Right ventricle myocardium inferior (tissue), 1 donor: ENCODE results near the gene TGFBR3L. TPM values are rescaled to one million over a fixed set of nuclear protein-coding genes. Genes with fewer than 3 reads are reported as not detected.
"Not testable (repeated sequence)": the region's sequence is repeated elsewhere in the genome, so short reads cannot be mapped to it uniquely, and the experiment has no call there.

Experiments
- ATAC-seq: fragments of 200-7000 bp; cut with Tn5 transposase; one replicate; pipeline ENCODE4 v1.9.1; 2020; ENCODE audit warnings: mild to moderate bottlenecking, moderate library complexity
- DNase-seq: peaks from one replicate; pipeline ENCODE4 v3.0.0; 2021; ENCODE audit errors: missing footprints
- intact Hi-C: fragments of 100-400 bp; cut with DNase I; formaldehyde crosslinking; loops from one replicate; pipeline ENCODE4 v1.11.0; 2022
- total RNA-seq: library from RNA; stranded (reverse); fragmentation: NEBNext Ultra II Directional; extraction: Animal tissue kit (Norgen Biotek cat#: 25700); gene quantifications from one replicate; pipeline ENCODE4 v1.2.1, GENCODE V29; 2021
- donor health status: DM: no; HTN: yes; CAD: no; lungs with severe emphysema.

The TGFBR3L gene
- total RNA-seq, 1 donor from 2014 or later, result 7.2 TPM

DNA sequence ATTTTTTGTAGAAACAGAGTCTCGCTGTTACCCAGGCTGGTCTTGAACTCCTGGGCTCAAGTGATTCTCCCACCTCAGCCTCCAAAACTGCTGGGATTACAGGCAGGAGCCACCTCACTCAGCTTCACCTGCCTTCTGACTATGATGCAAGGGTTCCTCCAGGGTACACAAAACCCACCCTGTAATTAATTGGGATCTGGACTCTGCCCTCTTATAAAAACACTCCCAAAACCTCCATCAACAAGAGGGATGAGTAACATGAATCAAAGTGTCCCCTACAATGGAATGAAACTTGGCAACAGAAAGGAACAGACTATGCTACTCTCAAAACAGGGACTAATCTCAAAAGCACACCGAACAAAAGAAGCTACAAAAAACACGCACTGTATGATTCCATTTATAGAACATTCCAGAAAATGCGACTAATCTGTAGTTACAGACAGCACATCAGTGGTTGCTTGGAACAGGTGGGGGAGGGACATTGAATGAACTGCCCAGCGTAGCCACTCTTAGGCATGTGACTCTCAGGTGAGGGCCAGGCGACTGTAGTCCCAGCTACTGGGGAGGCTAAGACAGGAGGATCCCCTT is 37.3 kb upstream of the TGFBR3L start:
- DNase-seq (no peak), ATAC-seq (no peak)
- intact Hi-C loops, result no loop called here

DNA sequence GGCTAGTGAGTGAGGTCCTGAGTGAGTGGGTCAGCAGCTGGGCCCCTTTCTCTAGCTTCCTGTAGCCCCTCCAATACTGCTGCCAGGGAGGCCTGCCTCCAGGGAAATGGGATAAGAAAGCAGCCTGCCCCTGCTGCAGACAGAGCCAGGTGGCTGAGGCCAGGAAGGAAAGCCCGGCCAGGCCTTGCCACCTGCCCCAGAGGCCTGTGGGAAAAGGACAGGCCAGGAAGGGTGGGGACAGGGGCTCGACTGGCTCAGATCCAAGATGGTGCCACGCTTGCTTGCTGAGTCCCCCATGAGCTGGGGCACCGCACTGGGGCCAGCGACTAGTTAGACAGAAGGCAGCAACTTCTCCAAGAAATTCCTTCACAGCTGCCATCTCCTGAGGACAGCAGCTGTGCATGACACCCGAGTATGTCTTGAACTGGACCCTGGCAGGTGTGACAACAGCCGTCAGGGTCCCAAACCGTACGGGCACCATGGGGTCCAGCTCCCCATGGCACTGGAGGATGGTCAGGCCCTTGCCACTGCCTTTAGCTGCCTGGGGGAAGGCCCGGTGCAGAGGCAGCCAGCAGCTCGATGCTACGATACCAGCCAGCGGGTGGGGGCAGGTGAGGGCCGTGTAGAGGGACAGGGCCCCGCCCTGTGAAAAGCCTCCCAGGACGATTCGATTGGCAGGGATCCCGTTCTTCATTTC is 35.4 kb upstream of the TGFBR3L start:
- DNase-seq (peak; percentile 32), ATAC-seq (no peak)
- intact Hi-C loops, result no loop called here

DNA sequence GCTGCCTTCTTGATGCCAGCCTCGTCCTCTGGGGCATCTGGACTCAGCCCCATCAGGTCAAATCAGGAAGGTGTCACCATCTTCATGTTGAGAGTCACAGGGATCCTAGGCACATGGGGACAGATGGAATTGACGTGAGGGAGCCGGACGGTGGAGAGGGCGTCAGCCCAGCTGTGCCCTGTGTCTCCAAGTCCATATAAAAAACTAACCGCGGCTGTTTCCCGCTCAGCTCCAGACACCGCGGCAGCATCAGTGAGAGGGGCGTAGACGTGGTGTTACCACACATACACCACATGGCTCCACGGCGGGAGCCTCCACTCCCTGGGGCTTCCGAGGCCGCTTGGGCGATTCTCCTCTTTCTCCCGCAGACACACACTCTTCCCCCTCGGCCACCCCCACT is 34.8 kb upstream of the TGFBR3L start:
- DNase-seq (peak; percentile 64), ATAC-seq (no peak)
- intact Hi-C loops, result no loop called here

DNA sequence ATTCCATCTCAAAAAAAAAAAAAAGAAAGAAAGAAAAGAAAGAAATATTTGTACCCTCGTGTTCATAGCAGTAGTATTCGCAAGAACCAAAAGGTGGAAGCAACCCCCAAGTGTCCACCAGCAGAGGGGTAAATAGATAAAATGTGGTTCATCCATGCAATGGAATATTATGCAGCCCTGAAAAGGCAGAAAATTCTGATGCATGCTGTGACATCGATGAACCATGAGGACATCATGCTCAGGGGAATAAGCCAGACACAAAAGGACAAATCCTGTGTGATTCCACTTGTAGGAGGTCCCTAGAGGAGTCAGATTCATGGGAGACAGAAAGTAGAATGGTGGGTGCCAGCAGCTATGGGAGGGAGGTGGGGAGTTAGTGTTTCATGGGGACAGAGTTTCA is 32.7 kb upstream of the TGFBR3L start:
- intact Hi-C loops, result no loop called here
- no peak for DNase-seq
- no peak for ATAC-seq

DNA sequence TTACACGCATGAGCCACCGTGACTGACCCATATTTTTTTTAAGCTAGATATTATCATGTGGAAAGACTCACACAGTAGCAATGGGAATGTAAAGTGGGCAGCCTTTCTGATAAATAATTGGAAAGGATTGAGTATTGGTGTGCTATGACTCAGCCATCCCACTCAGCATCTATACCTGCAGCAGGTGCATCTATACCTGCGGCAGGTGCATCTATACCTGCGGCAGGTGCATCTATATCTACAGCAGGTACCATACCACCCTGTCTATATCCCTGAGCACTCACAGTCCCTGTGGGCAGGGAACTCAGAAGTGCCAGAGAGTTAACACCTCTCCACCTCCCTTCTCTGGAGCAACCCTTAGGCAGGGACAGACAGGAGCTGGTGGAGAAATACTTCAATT is 31.5 kb upstream of the TGFBR3L start:
- intact Hi-C loops, result no loop called here
- DNase-seq (peak; percentile 4), ATAC-seq (no peak)

DNA sequence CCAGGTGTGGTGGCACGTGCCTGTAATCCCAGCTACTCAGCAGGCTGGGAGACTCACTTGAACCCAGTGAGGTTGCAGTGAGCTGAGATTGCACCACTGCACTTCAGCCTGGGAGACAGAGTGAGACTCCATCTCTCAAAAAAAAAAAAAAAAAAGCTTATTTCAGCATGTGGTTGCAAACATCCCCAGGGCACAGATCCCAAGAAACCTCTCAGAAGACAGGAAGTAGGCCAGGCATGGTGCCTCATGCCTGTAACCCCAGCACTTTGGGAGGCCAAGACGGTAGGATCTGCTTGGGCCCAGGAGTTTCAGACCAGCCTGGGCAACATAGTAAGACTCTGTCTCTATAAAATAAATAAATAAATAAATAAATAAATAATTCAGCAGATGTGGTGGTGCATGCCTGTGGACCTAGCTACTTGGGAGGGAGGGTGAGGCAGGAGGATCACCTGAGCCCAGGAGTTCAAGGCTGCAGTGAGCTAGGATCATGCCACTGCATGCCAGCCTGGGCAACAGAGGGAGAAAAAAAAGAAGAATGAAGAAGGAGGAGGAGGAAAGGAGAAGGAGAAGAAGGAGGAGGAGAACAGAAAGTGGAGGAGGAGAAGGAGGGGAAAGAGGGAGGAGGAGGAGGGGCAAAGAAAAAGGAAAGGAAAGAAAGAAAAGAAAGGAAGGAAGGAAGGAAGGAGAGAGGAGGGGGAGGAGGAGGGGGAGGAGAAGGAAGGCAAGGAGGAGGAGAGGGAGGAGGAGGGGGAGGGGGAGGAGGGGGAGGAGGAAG is 30.6 kb upstream of the TGFBR3L start:
- DNase-seq (no peak), ATAC-seq (no peak)
- intact Hi-C loops, result no loop called here

DNA sequence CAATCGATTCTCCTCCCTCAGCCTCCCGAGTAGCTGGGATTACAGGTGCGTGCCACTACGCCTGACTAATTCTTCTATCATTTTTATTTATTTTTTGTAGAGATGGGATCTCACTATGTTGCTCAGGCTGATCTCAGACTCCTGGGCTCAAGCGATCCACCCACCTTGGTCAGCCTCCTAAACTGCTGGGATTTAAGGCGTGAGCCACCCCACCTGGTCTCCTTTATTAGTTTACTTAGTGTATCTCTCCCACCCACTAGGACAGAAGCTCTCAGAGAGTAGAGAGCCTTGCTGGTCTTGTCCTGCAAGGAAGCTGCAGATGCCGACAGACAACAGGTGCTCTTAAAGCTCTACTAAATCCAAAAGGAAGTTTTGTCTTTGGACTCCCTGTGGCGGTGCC is 28.8 kb upstream of the TGFBR3L start:
- no peak for ATAC-seq
- DNase-seq, result no peak
- intact Hi-C loops, result no loop called here

DNA sequence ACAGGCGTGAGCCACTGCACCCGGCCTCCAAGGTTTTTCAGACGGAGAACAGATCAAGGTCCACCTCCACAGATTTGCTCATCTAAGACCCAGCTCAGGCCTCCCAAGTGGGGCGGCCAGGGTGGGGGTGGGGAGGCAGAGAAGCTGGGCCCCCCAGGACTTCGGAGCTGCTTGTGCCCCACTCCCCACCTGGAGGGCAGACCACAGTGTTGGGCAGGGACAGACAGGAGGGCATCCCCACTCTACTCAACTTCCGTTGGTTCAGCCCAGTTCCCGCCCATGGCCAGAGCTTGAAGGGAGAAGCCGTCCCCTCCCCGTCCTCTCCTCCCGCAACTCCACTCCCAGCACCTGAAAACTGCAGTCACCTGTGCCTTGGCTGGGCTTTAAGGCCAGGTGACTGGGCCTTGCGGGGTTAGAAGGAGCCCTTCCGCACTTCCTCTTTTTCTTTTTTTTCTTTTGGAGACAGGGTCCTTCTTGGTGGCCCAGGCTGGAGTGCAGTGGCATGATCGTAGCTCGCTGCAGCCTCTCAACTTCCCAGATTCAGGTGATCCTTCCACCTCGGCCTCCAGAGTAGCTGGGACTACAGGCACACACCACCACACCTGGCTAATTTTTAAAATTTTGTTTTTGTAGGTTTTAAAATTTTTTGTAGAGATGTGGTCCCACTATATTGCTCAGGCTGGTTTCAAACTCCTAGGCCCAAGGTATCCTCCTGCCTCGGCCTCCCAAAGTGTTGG is 27.1 kb upstream of the TGFBR3L start:
- DNase-seq, result peak; percentile 43
- ATAC-seq, result no peak
- intact Hi-C loops, result no loop called here

DNA sequence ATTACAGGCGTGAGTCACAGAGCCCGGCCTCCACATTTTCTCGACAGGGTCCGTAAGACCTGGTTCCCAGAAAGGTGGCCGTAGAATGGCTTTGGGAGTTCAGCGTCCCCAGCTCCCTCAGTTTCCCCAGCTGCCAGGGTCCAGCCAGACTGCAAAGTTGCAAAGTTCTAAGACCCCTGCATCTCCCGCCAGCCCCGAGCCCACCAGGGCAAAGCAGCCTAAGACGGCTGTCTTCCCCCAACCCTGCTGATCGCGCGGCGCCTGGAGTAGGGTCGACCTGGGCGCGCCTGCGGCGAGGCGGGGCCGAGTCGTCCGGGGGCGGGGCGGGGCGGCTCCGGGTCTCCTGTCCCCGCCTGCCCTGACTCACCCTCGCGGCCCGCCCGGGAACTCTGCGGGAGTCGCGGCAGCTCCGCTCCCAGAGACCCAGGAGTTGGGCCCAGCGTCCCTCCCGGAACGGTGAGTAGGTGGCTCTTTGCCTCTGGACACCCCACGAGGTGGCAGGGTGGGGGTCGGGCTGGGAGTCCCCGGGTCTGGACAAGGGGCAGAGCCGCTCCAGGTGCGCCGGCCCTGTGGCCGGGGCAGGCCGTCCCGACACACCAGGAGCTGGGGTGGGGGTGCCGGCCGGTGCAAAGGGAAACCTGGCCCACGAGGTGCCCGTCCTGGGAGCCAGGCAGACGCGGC is 26.3 kb upstream of the TGFBR3L start, which contains the start of gene LRRC8E:
TSS of gene LRRC8E (plus strand) at position 366 of the 681 bp plus-strand sequence. CDS start 7,094 bp downstream, outside the sequence.
- ATAC-seq, result peak; percentile 82
- DNase-seq, result peak; percentile 71

DNA sequence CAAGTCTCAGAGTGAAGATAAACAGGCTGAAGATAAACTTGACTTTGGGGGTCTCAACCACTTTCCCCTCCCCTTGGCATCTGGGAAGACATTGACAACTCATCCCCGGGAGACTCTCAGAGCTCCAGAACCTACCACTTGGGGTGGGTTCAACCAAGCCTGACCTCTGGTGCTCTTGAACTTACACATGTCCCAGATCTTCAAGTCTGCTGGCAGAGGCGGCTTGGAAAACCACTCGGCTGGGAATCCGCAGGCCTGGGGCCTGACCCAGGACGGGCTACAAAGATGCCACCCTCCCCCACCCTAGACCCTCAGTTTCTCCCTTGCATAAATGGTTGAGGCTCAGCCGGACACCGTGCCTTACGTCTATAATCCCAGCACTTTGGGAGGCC is 25.8 kb upstream of the TGFBR3L start:
- ATAC-seq (no peak), DNase-seq (peak; percentile 54)
- intact Hi-C loops, result no loop called here

More for the DNA sequence above, 26.3 kb upstream of the TGFBR3L start, which contains the start of gene LRRC8E:
- intact Hi-C loops, result no loop called here

DNA sequence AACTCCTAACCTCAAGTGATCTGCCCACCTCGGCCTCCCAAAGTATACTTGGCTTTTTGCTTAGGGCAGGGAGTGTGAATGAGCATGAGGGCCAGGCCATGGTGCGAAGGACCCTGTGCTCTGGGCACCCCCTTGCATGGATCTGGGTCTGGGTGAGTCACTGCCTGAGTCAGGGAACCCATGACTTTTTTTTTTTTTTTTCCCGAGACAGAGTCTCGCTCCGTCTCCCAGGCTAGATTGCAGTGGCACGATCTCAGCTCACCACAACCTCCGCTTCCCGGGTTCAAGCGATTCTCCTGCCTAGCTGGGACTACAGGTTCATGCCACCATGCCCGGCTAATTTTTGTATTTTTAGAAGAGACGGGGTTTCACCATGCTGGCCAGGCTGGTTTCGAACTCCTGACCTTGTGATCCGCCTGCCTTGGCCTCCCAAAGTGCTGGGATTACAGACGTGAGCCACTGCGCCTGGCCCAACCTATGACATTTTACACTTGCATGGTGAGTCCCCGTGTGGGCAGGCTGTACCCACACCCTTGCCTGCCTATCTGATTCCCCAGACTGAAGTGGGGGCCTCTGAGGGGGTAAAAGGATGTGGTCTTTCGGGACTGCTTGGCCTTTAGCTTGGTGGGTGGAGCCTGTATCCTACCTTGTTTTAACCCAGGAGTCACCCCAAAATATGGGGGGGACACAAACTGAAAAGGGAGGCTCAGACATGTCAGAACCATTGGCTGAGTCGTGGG is 21.1 kb upstream of the TGFBR3L start:
- peak; percentile 22 for DNase-seq
- intact Hi-C loops, ATAC-seq: not testable (repeated sequence)

DNA sequence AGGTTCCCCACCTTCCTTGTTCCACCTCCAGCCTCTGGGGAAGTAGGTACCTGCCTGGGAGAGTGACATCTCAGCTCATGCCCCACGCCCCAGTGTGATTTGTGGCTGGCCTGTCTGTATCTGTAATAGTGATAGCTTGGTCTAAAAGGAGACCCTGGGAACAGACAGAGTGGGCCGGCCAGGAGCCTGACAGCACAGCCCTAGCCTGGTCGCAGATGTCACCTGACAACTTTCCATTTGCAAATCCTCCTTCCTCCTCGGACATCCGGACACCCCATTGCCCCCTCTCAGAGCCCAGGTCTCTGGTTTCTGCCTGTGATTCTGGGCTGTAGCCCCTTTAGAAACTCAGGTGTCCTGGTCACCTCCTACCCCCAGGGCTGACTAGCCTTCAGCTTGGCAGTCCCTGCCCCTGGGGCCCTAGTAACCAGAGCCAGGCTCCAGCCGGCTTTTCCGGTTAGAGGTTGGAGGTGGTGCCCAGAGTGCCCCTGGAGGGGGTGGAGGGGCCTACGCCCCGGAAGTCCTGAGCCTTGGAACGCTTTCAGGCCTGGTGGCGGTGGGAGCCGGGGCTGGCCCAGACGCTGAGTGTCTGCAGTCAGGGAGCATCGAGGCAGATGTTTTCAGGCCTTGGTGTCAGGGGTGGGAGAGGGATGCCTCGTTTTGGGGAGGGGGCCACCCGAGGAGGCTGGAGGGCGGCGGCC is 19.9 kb upstream of the TGFBR3L start:
- ATAC-seq (no peak), DNase-seq (peak; percentile 37)
- intact Hi-C loops, result no loop called here

DNA sequence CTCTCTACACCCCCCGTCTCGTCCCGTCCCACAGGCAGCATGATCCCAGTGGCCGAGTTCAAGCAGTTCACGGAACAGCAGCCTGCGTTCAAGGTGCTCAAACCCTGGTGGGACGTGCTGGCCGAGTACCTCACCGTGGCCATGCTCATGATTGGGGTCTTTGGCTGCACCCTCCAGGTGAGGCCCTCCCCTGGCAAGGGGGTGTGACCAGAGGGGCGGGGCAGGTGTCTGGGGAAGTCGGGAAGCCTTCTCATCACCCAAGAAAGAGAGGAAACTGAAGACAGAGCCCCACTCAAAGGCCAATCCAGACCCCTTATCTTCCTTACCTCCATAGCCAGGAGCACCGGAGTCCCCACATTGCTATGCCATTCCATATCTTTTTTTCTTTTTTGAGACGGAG is 19.1 kb upstream of the TGFBR3L start:
- intact Hi-C loops, result no loop called here
- ATAC-seq, result no peak
- DNase-seq, result peak; percentile 27

DNA sequence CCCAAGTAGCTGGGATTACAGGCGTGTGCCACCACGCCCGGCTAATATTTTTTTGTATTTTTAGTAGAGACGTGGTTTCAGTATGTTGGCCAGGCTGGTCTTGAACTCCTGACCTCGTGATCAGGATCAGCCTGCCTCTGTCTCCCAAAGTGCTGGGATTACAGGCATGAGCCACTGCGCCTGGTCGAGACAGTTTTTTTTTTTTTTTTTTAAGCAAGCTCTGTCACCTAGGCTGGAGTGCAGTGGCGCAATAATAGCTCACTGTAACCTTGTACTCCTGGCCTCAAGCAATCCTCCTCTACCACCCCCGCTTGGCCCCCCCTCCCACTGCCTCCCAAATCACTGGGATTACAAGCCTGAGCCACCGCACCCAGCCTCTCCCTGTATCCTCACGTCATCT is 17.3 kb upstream of the TGFBR3L start:
- intact Hi-C loops, result no loop called here
- peak; percentile 18 for DNase-seq
- ATAC-seq, result no peak

DNA sequence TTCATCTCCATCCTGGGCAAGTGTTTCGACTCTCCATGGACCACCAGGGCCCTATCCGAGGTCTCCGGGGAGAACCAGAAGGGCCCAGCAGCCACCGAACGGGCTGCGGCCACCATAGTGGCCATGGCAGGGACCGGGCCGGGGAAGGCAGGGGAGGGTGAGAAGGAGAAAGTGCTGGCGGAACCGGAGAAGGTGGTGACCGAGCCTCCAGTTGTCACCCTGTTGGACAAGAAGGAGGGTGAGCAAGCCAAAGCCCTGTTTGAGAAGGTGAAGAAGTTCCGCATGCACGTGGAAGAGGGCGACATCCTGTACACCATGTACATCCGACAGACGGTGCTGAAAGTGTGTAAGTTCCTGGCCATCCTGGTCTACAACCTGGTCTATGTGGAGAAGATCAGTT is 15.7 kb upstream of the TGFBR3L start:
- DNase-seq (peak; percentile 47), ATAC-seq (no peak)
- intact Hi-C loops, result no loop called here

DNA sequence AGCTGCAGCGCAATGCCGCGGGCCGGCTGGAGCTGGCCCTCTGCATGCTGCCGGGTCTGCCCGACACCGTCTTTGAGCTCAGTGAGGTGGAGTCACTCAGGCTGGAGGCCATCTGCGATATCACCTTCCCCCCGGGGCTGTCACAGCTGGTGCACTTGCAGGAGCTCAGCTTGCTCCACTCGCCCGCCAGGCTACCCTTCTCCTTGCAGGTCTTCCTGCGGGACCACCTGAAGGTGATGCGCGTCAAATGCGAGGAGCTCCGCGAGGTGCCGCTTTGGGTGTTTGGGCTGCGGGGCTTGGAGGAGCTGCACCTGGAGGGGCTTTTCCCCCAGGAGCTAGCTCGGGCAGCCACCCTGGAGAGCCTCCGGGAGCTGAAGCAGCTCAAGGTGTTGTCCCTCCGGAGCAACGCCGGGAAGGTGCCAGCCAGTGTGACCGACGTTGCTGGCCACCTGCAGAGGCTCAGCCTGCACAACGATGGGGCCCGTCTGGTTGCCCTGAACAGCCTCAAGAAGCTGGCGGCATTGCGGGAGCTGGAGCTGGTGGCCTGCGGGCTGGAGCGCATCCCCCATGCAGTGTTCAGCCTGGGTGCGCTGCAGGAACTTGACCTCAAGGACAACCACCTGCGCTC is 14.8 kb upstream of the TGFBR3L start:
- no peak for ATAC-seq
- intact Hi-C loops, result loop anchor here (5.0 kb wide), 1 partner anchor 48 kb away; no protein-coding TSS in a partner anchor
- DNase-seq, result peak; percentile 41

DNA sequence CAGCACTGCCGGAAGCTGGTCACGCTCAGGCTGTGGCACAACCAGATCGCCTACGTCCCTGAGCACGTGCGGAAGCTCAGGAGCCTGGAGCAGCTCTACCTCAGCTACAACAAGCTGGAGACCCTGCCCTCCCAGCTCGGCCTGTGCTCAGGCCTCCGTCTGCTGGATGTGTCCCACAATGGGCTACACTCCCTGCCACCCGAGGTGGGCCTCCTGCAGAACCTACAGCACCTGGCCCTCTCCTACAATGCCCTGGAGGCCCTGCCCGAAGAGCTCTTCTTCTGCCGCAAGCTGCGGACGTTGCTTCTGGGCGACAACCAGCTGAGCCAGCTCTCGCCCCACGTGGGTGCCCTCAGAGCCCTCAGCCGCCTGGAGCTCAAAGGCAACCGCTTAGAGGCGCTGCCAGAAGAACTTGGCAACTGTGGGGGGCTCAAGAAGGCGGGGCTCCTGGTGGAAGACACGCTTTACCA is 14.2 kb upstream of the TGFBR3L start:
- DNase-seq (peak; percentile 45), ATAC-seq (no peak)
- intact Hi-C loops, result loop anchor here (5.0 kb wide), 1 partner anchor 48 kb away; no protein-coding TSS in a partner anchor
